Body of pancreas (tissue), 4 donors: ENCODE measurements around the gene ERICH2. TPM values are rescaled to one million over a fixed set of nuclear protein-coding genes. Genes with fewer than 3 reads are reported as not detected.
A peak's percentile ranks its signal among the peaks of the same experiment; 100 is the strongest.

Experiments
- ATAC-seq: fragments of 150-250 bp; one replicate; pipeline ENCODE4 v1.9.1; 2016
- DNase-seq, 4 donors: peaks; one replicate each; pipeline ENCODE4 v3.0.0-alpha.2; 2019
- H3K27ac ChIP-seq, 4 donors: fragments of 200-600 bp; sonication (generic); 1 replicate in 3 of 4; 2 replicates in 1 of 4; pipeline versions ENCODE4 v1.5.1 to v1.6.1; 2016 to 2019; ENCODE audit warnings: mild to moderate bottlenecking in 1 of 4, mixed read lengths in 1 of 4, moderate library complexity in 1 of 4
- H3K27me3 ChIP-seq, 2 donors: fragments of 200-600 bp; sonication (generic); one replicate each; pipeline ENCODE4 v1.6.0; 2016; ENCODE audit warnings: mild to moderate bottlenecking in 1 of 2
- H3K36me3 ChIP-seq, 2 donors: fragments of 200-600 bp; sonication (generic); replicated peaks in 1 of 2; 2 replicates each; pipeline ENCODE4 v1.5.1; 2016; ENCODE audit warnings: low read depth in 2 of 2; ENCODE audit not compliant: insufficient read depth in 1 of 2
- H3K4me1 ChIP-seq: fragments of 200-600 bp; sonication (generic); one replicate; pipeline ENCODE4 v1.6.0; 2016
- H3K4me3 ChIP-seq, 2 donors: fragments of 200-600 bp; sonication (generic); 1 replicate in 1 of 2; 2 replicates in 1 of 2; pipeline ENCODE4 v1.5.1; 2016 to 2019
- H3K9me3 ChIP-seq, 3 donors: fragments of 200-600 bp; sonication (generic); 1 replicate in 2 of 3; 2 replicates in 1 of 3; pipeline ENCODE4 v1.5.1; 2016
- POLR2A ChIP-seq, 3 donors: fragments of 450-650 bp; IDR thresholded peaks; one replicate each; pipeline ENCODE4 v1.6.1; 2016; ENCODE audit warnings: antibody characterized with exemption in 3 of 3, mild to moderate bottlenecking in 2 of 3
- WGBS, 2 donors: methylation state at CpG; one replicate each; pipeline ENCODE4 v1.1.5; 2017; 5-methylcytosine and 5-hydroxymethylcytosine counted together
- intact Hi-C: fragments of 100-400 bp; cut with DNase I; formaldehyde crosslinking; loops from one replicate; pipeline ENCODE4 v1.15.1; 2023
- total RNA-seq, 2 donors: library from RNA; depleted of rRNA; stranded (reverse); fragments of >200 nt; gene quantifications; one replicate each; pipeline ENCODE4 v1.1.0, GENCODE V29; 2016
- TF ChIP-seq, protein P1 (sequence below), 7 experiments: fragments of 450-650 bp in 4 of 7; fragments of 200-600 bp in 3 of 7; sonication (generic) in 3 of 7; IDR thresholded peaks; one replicate each; pipeline ENCODE4 v1.5.1; 2016 to 2019; ENCODE audit warnings: antibody characterized with exemption in 7 of 7

The ERICH2 gene
- total RNA-seq, 2 donors from 2014 or later, result not detected

DNA sequence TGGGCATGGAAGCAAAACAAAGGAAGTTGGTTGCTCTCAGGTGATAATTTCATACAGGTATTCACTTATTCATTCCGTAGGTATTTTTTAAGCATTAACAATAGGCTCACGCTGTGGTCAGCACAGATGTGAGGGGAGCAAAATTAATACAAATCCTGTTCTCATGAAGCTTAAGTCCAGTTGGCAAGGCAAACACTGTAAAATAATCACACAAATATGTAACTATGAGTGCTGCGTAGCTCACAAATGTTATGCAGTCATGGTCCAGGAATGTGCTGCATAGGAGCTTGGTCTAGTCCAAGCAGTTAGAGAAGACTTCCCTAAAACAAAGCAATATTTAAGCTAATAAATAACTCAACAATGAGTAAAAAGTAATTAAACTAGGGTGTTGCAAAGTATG lies 31.1 kb upstream of the ERICH2 start:
- TF ChIP-seq, protein P1, sequence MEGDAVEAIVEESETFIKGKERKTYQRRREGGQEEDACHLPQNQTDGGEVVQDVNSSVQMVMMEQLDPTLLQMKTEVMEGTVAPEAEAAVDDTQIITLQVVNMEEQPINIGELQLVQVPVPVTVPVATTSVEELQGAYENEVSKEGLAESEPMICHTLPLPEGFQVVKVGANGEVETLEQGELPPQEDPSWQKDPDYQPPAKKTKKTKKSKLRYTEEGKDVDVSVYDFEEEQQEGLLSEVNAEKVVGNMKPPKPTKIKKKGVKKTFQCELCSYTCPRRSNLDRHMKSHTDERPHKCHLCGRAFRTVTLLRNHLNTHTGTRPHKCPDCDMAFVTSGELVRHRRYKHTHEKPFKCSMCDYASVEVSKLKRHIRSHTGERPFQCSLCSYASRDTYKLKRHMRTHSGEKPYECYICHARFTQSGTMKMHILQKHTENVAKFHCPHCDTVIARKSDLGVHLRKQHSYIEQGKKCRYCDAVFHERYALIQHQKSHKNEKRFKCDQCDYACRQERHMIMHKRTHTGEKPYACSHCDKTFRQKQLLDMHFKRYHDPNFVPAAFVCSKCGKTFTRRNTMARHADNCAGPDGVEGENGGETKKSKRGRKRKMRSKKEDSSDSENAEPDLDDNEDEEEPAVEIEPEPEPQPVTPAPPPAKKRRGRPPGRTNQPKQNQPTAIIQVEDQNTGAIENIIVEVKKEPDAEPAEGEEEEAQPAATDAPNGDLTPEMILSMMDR (IDR thresholded peaks at IDR 0.05), result no peak
- no peak for TF ChIP-seq POLR2A (IDR thresholded peaks at IDR 0.05)
- Histone ChIP-seq H3K4me1 (no peaks in the 10 kb centered on the region), H3K9me3 (no peaks in the 10 kb centered on the region), H3K27me3 (no peaks in the 10 kb centered on the region), H3K36me3 (no peaks in the 10 kb centered on the region), H3K27ac (peak overlapping the region in 1 of 4 donors; percentile 46), H3K4me3 (no peak overlapping the region)
- WGBS, 2 donors, result 71 to 75% methylated on average over 3 of the region's 3 CpGs
- intact Hi-C loops, result no loop called here
- peak; percentile 74 for ATAC-seq
- DNase-seq, result peak in 1 of 4 donors; percentile 6

DNA sequence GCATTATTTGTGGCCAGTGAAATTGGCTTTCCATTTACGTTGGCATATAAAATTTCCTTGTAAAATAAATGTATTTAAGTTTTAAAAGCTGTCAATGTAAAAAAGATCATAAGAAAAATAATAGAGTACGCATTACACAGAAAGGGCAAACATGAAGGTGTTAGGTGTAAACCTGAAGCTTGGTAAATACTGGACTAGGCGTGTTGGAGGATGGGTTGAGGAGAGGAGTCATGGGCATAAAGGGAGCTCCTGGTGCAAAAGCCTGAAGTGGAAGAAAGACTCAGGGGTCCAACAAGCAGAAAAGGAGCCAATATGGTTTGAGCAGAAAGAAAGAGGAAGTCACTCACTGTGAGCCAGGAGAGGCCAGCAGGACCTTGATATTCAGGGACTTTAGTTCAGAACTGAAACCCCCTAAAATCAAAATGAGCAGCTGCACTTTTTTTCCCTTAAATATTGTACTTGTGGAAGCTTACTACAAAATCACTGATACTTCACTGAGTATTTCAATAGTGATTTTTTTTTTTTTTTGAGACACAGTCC lies 30.6 kb upstream of the ERICH2 start:
- Histone ChIP-seq H3K9me3 (no peaks in the 10 kb centered on the region), H3K27ac (no peak overlapping the region), H3K4me1 (no peaks in the 10 kb centered on the region), H3K4me3 (no peak overlapping the region), H3K36me3 (no peaks in the 10 kb centered on the region), H3K27me3 (no peaks in the 10 kb centered on the region)
- 78 to 83% methylated on average over 3 of the region's 3 CpGs for WGBS, 2 donors
- intact Hi-C loops, result no loop called here
- no peak for DNase-seq
- no peak for TF ChIP-seq POLR2A (IDR thresholded peaks at IDR 0.05)
- TF ChIP-seq, protein P1 (IDR thresholded peaks at IDR 0.05), result no peak
- no peak for ATAC-seq

DNA sequence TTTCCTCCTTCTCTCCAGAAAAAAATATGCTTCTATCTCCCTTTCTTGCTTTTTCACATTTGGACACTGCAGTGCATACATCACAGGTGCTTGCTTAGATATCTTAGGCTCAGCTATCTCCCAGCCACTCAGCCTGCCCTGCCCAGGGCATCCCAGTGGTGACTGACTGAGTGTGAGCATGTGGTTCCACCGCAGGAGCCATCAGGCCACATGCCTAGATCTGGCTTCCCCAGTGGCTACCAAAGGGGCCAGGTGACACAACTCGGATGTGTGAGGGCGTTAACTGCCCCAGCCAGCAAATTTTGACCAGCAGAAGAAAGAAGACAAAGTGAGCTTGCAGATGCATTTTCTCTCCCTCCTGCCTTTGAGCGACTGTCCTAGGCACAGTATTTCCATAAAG lies 29.5 kb upstream of the ERICH2 start:
- TF ChIP-seq, protein P1 (IDR thresholded peaks at IDR 0.05), result no peak
- Histone ChIP-seq H3K27ac (no peak overlapping the region), H3K9me3 (no peaks in the 10 kb centered on the region), H3K4me3 (no peak overlapping the region), H3K4me1 (no peaks in the 10 kb centered on the region), H3K27me3 (no peaks in the 10 kb centered on the region), H3K36me3 (no peaks in the 10 kb centered on the region)
- intact Hi-C loops, result no loop called here
- WGBS, 2 donors, result 86 to 100% methylated on average over 1 to 4 of the region's 4 CpGs
- DNase-seq (no peak), ATAC-seq (no peak)

DNA sequence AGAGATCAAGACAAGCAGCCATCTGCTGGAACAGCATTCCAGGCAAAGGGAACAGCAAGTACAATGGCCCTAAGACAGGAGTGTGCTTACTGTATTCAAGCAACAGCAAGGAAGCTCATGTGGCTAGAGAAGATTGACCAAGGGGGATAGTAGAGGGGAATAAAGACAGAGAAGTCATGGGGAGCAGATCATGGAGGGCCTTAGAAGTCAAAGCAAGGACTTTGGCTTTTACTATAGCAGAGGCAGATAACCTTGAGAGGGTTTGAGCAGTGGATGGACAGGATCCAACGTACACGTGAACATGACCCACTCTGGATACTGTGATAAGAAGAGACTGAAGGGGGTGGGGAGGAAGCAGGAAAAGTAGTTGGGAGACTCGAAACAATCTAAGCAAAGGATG lies 28.2 kb upstream of the ERICH2 start:
- Histone ChIP-seq H3K27ac (no peak overlapping the region), H3K9me3 (no peaks in the 10 kb centered on the region), H3K27me3 (no peaks in the 10 kb centered on the region), H3K36me3 (no peaks in the 10 kb centered on the region), H3K4me1 (no peaks in the 10 kb centered on the region), H3K4me3 (no peak overlapping the region)
- TF ChIP-seq, protein P1 (IDR thresholded peaks at IDR 0.05), result no peak
- no peak for TF ChIP-seq POLR2A (IDR thresholded peaks at IDR 0.05)
- intact Hi-C loops, result no loop called here
- DNase-seq (no peak), ATAC-seq (no peak)
- WGBS, 2 donors, result 59 to 65% methylated on average over 3 of the region's 3 CpGs

DNA sequence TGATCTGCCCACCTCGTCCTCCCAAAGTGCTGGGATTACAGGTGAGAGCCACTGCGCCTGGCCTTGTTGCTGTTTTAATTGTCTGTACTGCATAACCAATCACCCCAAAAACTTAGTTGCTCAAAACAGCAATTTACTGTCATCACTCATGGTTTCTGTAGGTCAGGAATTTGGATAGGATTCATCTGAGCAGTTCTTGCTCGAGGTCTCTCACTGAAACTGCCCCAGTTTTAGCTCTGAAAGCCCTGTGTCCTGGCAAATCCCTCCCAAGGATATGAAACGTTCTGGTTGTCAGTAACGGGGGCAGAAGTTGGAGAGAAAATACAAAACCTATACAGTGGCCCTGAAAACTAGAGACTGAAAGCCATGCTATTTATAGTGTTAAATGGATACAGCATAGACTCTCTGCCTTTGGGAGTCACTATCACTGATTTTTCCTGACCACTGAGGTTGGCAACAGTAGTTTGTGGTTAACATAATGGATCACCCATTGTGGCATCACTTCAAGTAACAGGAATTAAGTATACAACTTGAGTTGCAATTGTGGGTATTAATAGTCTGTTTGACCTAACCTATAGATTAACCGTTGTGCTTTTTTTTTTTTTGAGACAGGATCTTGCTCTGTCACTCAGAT lies 27.2 kb upstream of the ERICH2 start:
- no peak for TF ChIP-seq POLR2A (IDR thresholded peaks at IDR 0.05)
- TF ChIP-seq, protein P1 (IDR thresholded peaks at IDR 0.05), result no peak
- H3K9me3 ChIP-seq, result no peaks in the 10 kb centered on the region
- H3K27ac ChIP-seq, result no peak overlapping the region
- intact Hi-C loops, result no loop called here
- ATAC-seq, result no peak
- no peaks in the 10 kb centered on the region for H3K36me3 ChIP-seq
- no peaks in the 10 kb centered on the region for H3K27me3 ChIP-seq
- WGBS, 2 donors, result 82 to 87% methylated on average over 6 of the region's 6 CpGs
- H3K4me3 ChIP-seq, result no peak overlapping the region
- DNase-seq, result no peak
- no peaks in the 10 kb centered on the region for H3K4me1 ChIP-seq
